Liver (tissue), 9 donors: ENCODE measurements around the gene ARL14EPL. TPM values are rescaled to one million over a fixed set of nuclear protein-coding genes. Genes with fewer than 3 reads are reported as not detected.

ENCODE experiments used
- DNase-seq: peaks from one replicate; pipeline ENCODE4 v3.0.0-alpha.2; 2017; ENCODE audit warnings: low spot score
- H3K27ac ChIP-seq, 2 donors: one replicate each; pipeline ENCODE4 v1.7.0; 2013; ENCODE audit warnings: inconsistent platforms in 2 of 2, low read length in 2 of 2, control low read depth in 1 of 2, low read depth in 1 of 2, mild to moderate bottlenecking in 1 of 2
- H3K27me3 ChIP-seq, 4 donors: one replicate each; pipeline versions ENCODE4 v1.6.1 to v1.7.0; 2013; ENCODE audit warnings: low read length in 3 of 4, inconsistent platforms in 1 of 4, mild to moderate bottlenecking in 1 of 4, moderate library complexity in 1 of 4; ENCODE audit not compliant: control insufficient read depth in 4 of 4, insufficient read depth in 4 of 4
- H3K36me3 ChIP-seq, 4 donors: one replicate each; pipeline versions ENCODE4 v1.6.1 to v1.7.0; 2013; ENCODE audit warnings: low read length in 3 of 4, mild to moderate bottlenecking in 3 of 4, low read depth in 1 of 4, moderate library complexity in 1 of 4; ENCODE audit not compliant: control insufficient read depth in 4 of 4, insufficient read depth in 3 of 4
- H3K4me1 ChIP-seq, 4 donors: one replicate each; pipeline versions ENCODE4 v1.6.1 to v1.7.0; 2013; ENCODE audit warnings: low read length in 3 of 4, mild to moderate bottlenecking in 3 of 4, moderate library complexity in 1 of 4; ENCODE audit not compliant: control insufficient read depth in 4 of 4, insufficient read depth in 4 of 4
- H3K4me3 ChIP-seq, 3 donors: one replicate each; pipeline versions ENCODE4 v1.6.1 to v1.7.0; 2013; ENCODE audit warnings: low read length in 3 of 3, control low read depth in 1 of 3, low read depth in 1 of 3, mild to moderate bottlenecking in 1 of 3
- H3K9ac ChIP-seq, 2 donors: one replicate each; pipeline ENCODE4 v1.7.0; 2013; ENCODE audit warnings: low read length in 2 of 2, mild to moderate bottlenecking in 2 of 2, moderate library complexity in 2 of 2, control low read depth in 1 of 2, low read depth in 1 of 2
- H3K9me3 ChIP-seq, 4 donors: one replicate each; pipeline versions ENCODE4 v1.6.1 to v1.7.0; 2013; ENCODE audit warnings: low read length in 3 of 4; ENCODE audit not compliant: control insufficient read depth in 4 of 4
- ATF3 ChIP-seq: IDR thresholded peaks from 2 replicates; pipeline ENCODE4 v1.6.1; 2016; ENCODE audit warnings: antibody characterized with exemption
- CTCF ChIP-seq: fragments of 150-350 bp; IDR thresholded peaks from 2 replicates; pipeline ENCODE4 v1.5.1; 2017; ENCODE audit warnings: improper control_type of control experiment, low read depth, low read length; ENCODE audit not compliant: missing input control
- EGR1 ChIP-seq, 2 donors: IDR thresholded peaks; 2 replicates each; pipeline ENCODE4 v1.6.1; 2016 to 2018; ENCODE audit warnings: antibody characterized with exemption in 2 of 2, low read depth in 2 of 2
- FOXA1 ChIP-seq: IDR thresholded peaks from 2 replicates; pipeline ENCODE4 v1.6.1; 2016; ENCODE audit warnings: antibody characterized with exemption
- HNF4A ChIP-seq, 2 donors: conservative IDR thresholded peaks; 2 replicates each; pipeline ENCODE4 v1.6.1; 2016; ENCODE audit warnings: antibody characterized with exemption in 2 of 2, mild to moderate bottlenecking in 2 of 2
- JUND ChIP-seq, 2 donors: IDR thresholded peaks; 2 replicates each; pipeline ENCODE4 v1.6.1; 2016; ENCODE audit warnings: antibody characterized with exemption in 2 of 2
- NR2F2 ChIP-seq: IDR thresholded peaks from 2 replicates; pipeline ENCODE4 v1.6.1; 2016; ENCODE audit warnings: antibody characterized with exemption
- RAD21 ChIP-seq, 2 donors: IDR thresholded peaks; 2 replicates each; pipeline ENCODE4 v1.6.1; 2016; ENCODE audit warnings: antibody characterized with exemption in 2 of 2, mild to moderate bottlenecking in 2 of 2
- REST ChIP-seq: IDR thresholded peaks from 2 replicates; pipeline ENCODE4 v1.6.1; 2016; ENCODE audit warnings: antibody characterized with exemption, mild to moderate bottlenecking
- SP1 ChIP-seq: IDR thresholded peaks from 2 replicates; pipeline ENCODE4 v1.6.1; 2018; ENCODE audit warnings: antibody characterized with exemption, mild to moderate bottlenecking
- YY1 ChIP-seq: IDR thresholded peaks from 2 replicates; pipeline ENCODE4 v1.6.1; 2016; ENCODE audit warnings: antibody characterized with exemption, mild to moderate bottlenecking
- WGBS: extraction: QIAGEN DNeasy Blood & Tissue Kit; methylation state at CpG from one replicate; pipeline ENCODE4 v1.1.7; 2013; 5-methylcytosine and 5-hydroxymethylcytosine counted together
- polyA plus RNA-seq, 2 donors: library from polyadenylated mRNA; stranded (reverse) in 1 of 2; unstranded in 1 of 2; fragments of 200-250 nt in 1 of 2; fragments of >200 nt in 1 of 2; fragmentation: Nextera tagmentation in 1 of 2; extraction: Ambion mirVana in 1 of 2; gene quantifications; one replicate each; pipeline versions ENCODE4 v1.2.1 to v1.2.3, GENCODE V29; 2013 to 2015
- total RNA-seq, 2 donors: library from RNA; depleted of rRNA; stranded (reverse); fragments of >200 nt; gene quantifications; one replicate each; pipeline ENCODE4 v1.2.3, GENCODE V29; 2014
- donor health status: healthy.
- donor health status: healthy.
- donor health status: healthy.
- donor health status: healthy.
- donor health status: healthy.

Gene ARL14EPL
- total and polyA plus RNA-seq, 4 donors: not detected

GRCh38 chr5:116068028-116068632, 35.9 kb downstream of the ARL14EPL start:
- H3K9ac ChIP-seq: no peak overlapping the region
- TF ChIP-seq JUND (IDR thresholded peaks at IDR 0.05) (no peak), CTCF (peak; percentile 75), REST (no peak), SP1 (no peak), FOXA1 (no peak), NR2F2 (no peak), RAD21 (IDR thresholded peaks at IDR 0.05) (peak; percentile 86 to 88), EGR1 (IDR thresholded peaks at IDR 0.05; ENCODE audit: low read depth in 2 of 2) (no peak), HNF4A (conservative IDR thresholded peaks at IDR 0.05) (no peak)
- H3K4me3 ChIP-seq: no peak overlapping the region
- no peaks in the 10 kb centered on the region for H3K9me3 ChIP-seq
- no peaks in the 10 kb centered on the region for H3K36me3 ChIP-seq
- no peak overlapping the region for H3K27ac ChIP-seq
- 16% methylated on average over 4 of the region's 4 CpGs for WGBS
- H3K27me3 ChIP-seq: no peaks in the 10 kb centered on the region
- DNase-seq: no peak
- no peaks in the 10 kb centered on the region for H3K4me1 ChIP-seq

GRCh38 chr5:116071211-116071610, 38.9 kb downstream of the ARL14EPL start:
- Histone ChIP-seq H3K27ac (no peak overlapping the region), H3K27me3 (no peaks in the 10 kb centered on the region), H3K4me1 (no peaks in the 10 kb centered on the region), H3K4me3 (no peak overlapping the region), H3K36me3 (no peaks in the 10 kb centered on the region), H3K9ac (no peak overlapping the region), H3K9me3 (no peaks in the 10 kb centered on the region)
- TF ChIP-seq REST (no peak), CTCF (no peak), EGR1 (IDR thresholded peaks at IDR 0.05; ENCODE audit: low read depth in 2 of 2) (no peak), SP1 (no peak), FOXA1 (no peak), ATF3 (no peak), YY1 (no peak), JUND (IDR thresholded peaks at IDR 0.05) (no peak)
- WGBS: 97% methylated on average over 1 of the region's 1 CpG
- DNase-seq: no peak
